GM12891 (cell line): ENCODE measurements around the gene HOXB3.

Experiments used
- POLR2A ChIP-seq: IDR thresholded peaks from 2 replicates; pipeline ENCODE4 v1.6.1; 2011; ENCODE audit warnings: low read depth, low read length, control low read depth
- POLR2AphosphoS5 ChIP-seq: IDR thresholded peaks from 2 replicates; pipeline ENCODE4 v1.6.1; 2011; ENCODE audit warnings: low read depth, low read length, control low read depth
- POU2F2 ChIP-seq: IDR thresholded peaks from 2 replicates; pipeline ENCODE4 v1.6.1; 2011; ENCODE audit warnings: low read depth, mild to moderate bottlenecking, control low read depth, low read length, moderate library complexity
- SPI1 ChIP-seq: IDR thresholded peaks from 2 replicates; pipeline ENCODE4 v1.6.1; 2011; ENCODE audit warnings: low read depth, low read length, control low read depth
- TAF1 ChIP-seq: IDR thresholded peaks from 2 replicates; pipeline ENCODE4 v1.6.1; 2011; ENCODE audit warnings: low read depth, low read length, control low read depth

- TF ChIP-seq POLR2A (no peak), POU2F2 (no peak), POLR2AphosphoS5 (no peak), TAF1 (no peak), SPI1 (no peak)
Observed at GRCh38 chr17:48592577-48592976, 2.5 kb upstream of the HOXB3 start.
